SK-N-SH treated with all-trans-retinoic acid at 6 μM for 48 hours (cell line): Measurements from ENCODE around the gene GPR137B.

Source experiments
- PPARA ChIP-seq: fragments of 250-450 bp; sonication (Bioruptor Pico); IDR thresholded peaks from 2 replicates; pipeline ENCODE4 v1.5.0; 2020; ENCODE audit warnings: mild to moderate bottlenecking, borderline replicate concordance
- RARB ChIP-seq: fragments of 250-450 bp; sonication (Bioruptor Pico); IDR thresholded peaks from 2 replicates; pipeline ENCODE4 v1.8.0; 2021; ENCODE audit warnings: mild to moderate bottlenecking, moderate library complexity
- ZNF8 ChIP-seq: fragments of 450-650 bp; formaldehyde crosslinking; IDR thresholded peaks from 2 replicates; pipeline ENCODE4 v1.5.0; 2020; ENCODE audit warnings: mild to moderate bottlenecking, moderate library complexity

GRCh38 chr1:236235116-236235515 is 92.8 kb downstream of the GPR137B start:
- TF ChIP-seq PPARA: no peak
- TF ChIP-seq ZNF8 (CRISPR knock-in tag): no peak
- TF ChIP-seq RARB (CRISPR knock-in tag): no peak
